GM21619 (cell line): ENCODE measurements around the gene NEK11.

Experiments
- ATAC-seq: cut with Tn5 transposase; IDR thresholded peaks from one replicate; pipeline ENCODE4 v1.9.1; 2021; ENCODE audit not compliant: unreplicated experiment

Gene NEK11

DNA sequence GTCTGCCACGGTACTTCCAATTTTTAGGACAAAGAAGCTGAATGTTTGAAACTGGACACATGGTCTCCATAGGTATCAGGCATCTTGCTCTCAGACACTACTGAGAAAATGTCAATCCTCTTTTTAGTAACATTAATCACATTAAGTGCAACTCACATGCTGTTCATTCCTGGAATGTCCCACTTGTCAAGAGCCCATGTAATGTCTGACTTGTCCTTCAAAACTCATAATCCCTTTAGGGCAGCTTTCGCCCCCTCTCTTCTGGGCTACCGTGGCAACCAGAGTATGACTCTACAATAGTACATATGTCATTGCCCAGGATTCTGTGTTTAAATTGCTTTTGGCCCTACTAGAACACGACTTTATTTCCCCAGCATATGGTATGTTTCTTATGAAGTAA lies 367.2 kb downstream of the NEK11 start:
- ATAC-seq = no peak

DNA sequence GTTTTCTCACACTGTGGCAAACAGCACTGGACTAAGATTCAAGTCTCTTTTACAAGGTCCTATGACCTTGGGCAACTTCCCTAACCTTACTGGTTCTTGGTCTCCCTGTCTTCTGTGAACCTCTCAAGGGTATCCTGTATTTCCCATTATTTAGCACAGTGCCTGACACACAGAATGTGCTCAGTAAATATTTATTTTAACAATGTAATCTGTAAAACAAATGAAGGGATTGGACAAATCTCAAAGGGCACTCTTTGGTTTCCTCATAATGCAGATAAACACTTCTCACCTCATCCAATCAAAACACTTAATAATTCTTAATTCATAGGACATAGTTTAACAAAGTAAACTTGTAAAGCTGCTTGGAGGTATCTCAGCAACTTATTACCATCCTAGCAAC lies 367.7 kb downstream of the NEK11 start:
- no peak for ATAC-seq

DNA sequence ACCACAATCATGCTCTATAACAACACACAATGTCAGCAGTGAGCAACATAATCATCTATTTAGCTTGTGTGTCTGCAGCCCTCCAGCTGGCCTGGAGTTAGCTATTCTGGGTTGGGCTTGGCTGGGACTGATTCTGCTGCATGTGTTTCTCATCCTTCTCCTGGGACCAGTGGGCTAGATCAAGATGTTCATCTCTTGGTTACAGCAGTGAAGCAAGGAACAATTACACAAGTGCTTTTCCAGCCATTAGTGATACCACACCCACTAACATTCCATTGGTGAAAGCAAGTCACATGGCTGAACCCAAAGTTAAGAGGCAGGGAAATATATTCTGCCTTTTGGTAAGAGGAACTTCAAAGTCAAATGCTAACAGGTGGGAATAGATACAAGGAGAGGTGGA lies 369.5 kb downstream of the NEK11 start:
- ATAC-seq = no peak

DNA sequence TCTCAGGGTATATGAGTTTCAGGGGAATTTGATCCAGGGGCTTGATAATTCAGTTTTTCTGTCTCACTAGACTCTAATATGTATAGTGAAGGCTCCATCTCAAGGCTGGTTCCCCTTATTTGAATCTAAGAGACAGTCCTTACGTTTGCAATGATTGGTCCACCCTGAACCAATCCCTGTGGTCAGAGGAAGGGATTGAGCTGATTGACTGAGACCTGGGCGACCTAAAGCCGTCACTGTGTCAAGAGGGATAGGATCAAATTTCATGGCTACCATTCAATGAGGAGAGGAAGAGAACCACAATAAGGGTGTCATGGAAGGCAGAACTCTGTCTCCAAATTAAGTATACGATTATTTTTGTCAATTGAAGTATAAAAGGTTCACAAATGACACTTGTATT lies 371.2 kb downstream of the NEK11 start:
- ATAC-seq = no peak
